ENCODE data around the gene MAEA. TPM values are rescaled to one million over a fixed set of nuclear protein-coding genes. Genes with fewer than 3 reads are reported as not detected.

Gene MAEA
- total RNA-seq, 2 donors from 2014 or later: 38.4 to 48.4 TPM

- no peaks in the 10 kb centered on the region for H3K4me1 Mint-ChIP-seq (ENCODE audit: low read depth)
- no peak for DNase-seq
- ATAC-seq (replicated peaks in 1 of 2): no peak
- H3K9me3 Mint-ChIP-seq: no peaks in the 10 kb centered on the region
- H3K27me3 Mint-ChIP-seq (ENCODE audit: low read depth): no peaks in the 10 kb centered on the region
- peaks cover 0 to 4% of the 10 kb centered on the region in 2 donors for H3K36me3 Mint-ChIP-seq (ENCODE audit: insufficient read depth in 2 of 2)
- no peak overlapping the region for H3K27ac Mint-ChIP-seq
- H3K4me3 Mint-ChIP-seq: no peak overlapping the region
These were observed 85.5 kb downstream of the MAEA start for GRCh38 chr4:1375051-1375721.

GRCh38 chr4:1375761-1376322 lies 86.2 kb downstream of the MAEA start:
- DNase-seq: no peak
- Mint-ChIP-seq H3K4me3 (no peak overlapping the region), H3K27ac (no peak overlapping the region), H3K4me1 (ENCODE audit: low read depth) (no peaks in the 10 kb centered on the region), H3K36me3 (ENCODE audit: insufficient read depth in 2 of 2) (peaks cover 0 to 4% of the 10 kb centered on the region in 2 donors), H3K27me3 (ENCODE audit: low read depth) (no peaks in the 10 kb centered on the region), H3K9me3 (no peaks in the 10 kb centered on the region)
- ATAC-seq (replicated peaks in 1 of 2): no peak

GRCh38 chr4:1376391-1376840 lies 86.7 kb downstream of the MAEA start:
- H3K9me3 Mint-ChIP-seq: no peaks in the 10 kb centered on the region
- peaks cover 0 to 4% of the 10 kb centered on the region in 2 donors for H3K36me3 Mint-ChIP-seq (ENCODE audit: insufficient read depth in 2 of 2)
- no peak for DNase-seq
- no peak for ATAC-seq (replicated peaks in 1 of 2)
- H3K4me1 Mint-ChIP-seq (ENCODE audit: low read depth): no peaks in the 10 kb centered on the region
- no peak overlapping the region for H3K4me3 Mint-ChIP-seq
- H3K27ac Mint-ChIP-seq: no peak overlapping the region
- no peaks in the 10 kb centered on the region for H3K27me3 Mint-ChIP-seq (ENCODE audit: low read depth)

- H3K36me3 Mint-ChIP-seq (ENCODE audit: insufficient read depth in 2 of 2): peaks cover 0 to 4% of the 10 kb centered on the region in 2 donors
- no peak for ATAC-seq (replicated peaks in 1 of 2)
- no peak overlapping the region for H3K27ac Mint-ChIP-seq
- H3K4me3 Mint-ChIP-seq: no peak overlapping the region
- no peaks in the 10 kb centered on the region for H3K27me3 Mint-ChIP-seq (ENCODE audit: low read depth)
- no peak for DNase-seq
- H3K4me1 Mint-ChIP-seq (ENCODE audit: low read depth): no peaks in the 10 kb centered on the region
- no peaks in the 10 kb centered on the region for H3K9me3 Mint-ChIP-seq
These were observed 87.3 kb downstream of the MAEA start for GRCh38 chr4:1376841-1377605.

- DNase-seq (no peak), ATAC-seq (replicated peaks in 1 of 2) (no peak)
- Mint-ChIP-seq H3K4me3 (no peak overlapping the region), H3K27me3 (ENCODE audit: low read depth) (no peaks in the 10 kb centered on the region), H3K4me1 (ENCODE audit: low read depth) (no peaks in the 10 kb centered on the region), H3K9me3 (no peaks in the 10 kb centered on the region), H3K36me3 (ENCODE audit: insufficient read depth in 2 of 2) (no peaks in the 10 kb centered on the region), H3K27ac (no peak overlapping the region)
These were observed 88.0 kb downstream of the MAEA start for GRCh38 chr4:1377606-1378261.

GRCh38 chr4:1378559-1379231 lies 89.0 kb downstream of the MAEA start:
- no peak for ATAC-seq (replicated peaks in 1 of 2)
- no peak overlapping the region for H3K27ac Mint-ChIP-seq
- no peaks in the 10 kb centered on the region for H3K4me1 Mint-ChIP-seq (ENCODE audit: low read depth)
- no peaks in the 10 kb centered on the region for H3K36me3 Mint-ChIP-seq (ENCODE audit: insufficient read depth in 2 of 2)
- H3K9me3 Mint-ChIP-seq: no peaks in the 10 kb centered on the region
- no peak overlapping the region for H3K4me3 Mint-ChIP-seq
- no peak for DNase-seq
- H3K27me3 Mint-ChIP-seq (ENCODE audit: low read depth): no peaks in the 10 kb centered on the region

- no peaks in the 10 kb centered on the region for H3K36me3 Mint-ChIP-seq (ENCODE audit: insufficient read depth in 2 of 2)
- no peak overlapping the region for H3K27ac Mint-ChIP-seq
- DNase-seq: no peak
- no peaks in the 10 kb centered on the region for H3K4me1 Mint-ChIP-seq (ENCODE audit: low read depth)
- no peaks in the 10 kb centered on the region for H3K9me3 Mint-ChIP-seq
- ATAC-seq (replicated peaks in 1 of 2): no peak
- H3K4me3 Mint-ChIP-seq: no peak overlapping the region
- no peaks in the 10 kb centered on the region for H3K27me3 Mint-ChIP-seq (ENCODE audit: low read depth)
These were observed 89.7 kb downstream of the MAEA start for GRCh38 chr4:1379351-1379781.

GRCh38 chr4:1379801-1380331 lies 90.2 kb downstream of the MAEA start:
- DNase-seq: no peak
- H3K27ac Mint-ChIP-seq: no peak overlapping the region

GRCh38 chr4:1380368-1381151 lies 90.9 kb downstream of the MAEA start:
- Mint-ChIP-seq H3K27ac (no peak overlapping the region), H3K9me3 (no peaks in the 10 kb centered on the region)

More at GRCh38 chr4:1379801-1380331, 90.2 kb downstream of the MAEA start:
- Mint-ChIP-seq H3K9me3 (no peaks in the 10 kb centered on the region), H3K27me3 (ENCODE audit: low read depth) (no peaks in the 10 kb centered on the region), H3K4me3 (no peak overlapping the region), H3K4me1 (ENCODE audit: low read depth) (no peaks in the 10 kb centered on the region), H3K36me3 (ENCODE audit: insufficient read depth in 2 of 2) (no peaks in the 10 kb centered on the region)
- no peak for ATAC-seq (replicated peaks in 1 of 2)

GRCh38 chr4:1381181-1381621 lies 91.5 kb downstream of the MAEA start:
- no peaks in the 10 kb centered on the region for H3K36me3 Mint-ChIP-seq (ENCODE audit: insufficient read depth in 2 of 2)
- no peak overlapping the region for H3K27ac Mint-ChIP-seq
- no peaks in the 10 kb centered on the region for H3K27me3 Mint-ChIP-seq (ENCODE audit: low read depth)
- ATAC-seq (replicated peaks in 1 of 2): no peak
- no peak for DNase-seq
- no peaks in the 10 kb centered on the region for H3K9me3 Mint-ChIP-seq
- no peak overlapping the region for H3K4me3 Mint-ChIP-seq
- H3K4me1 Mint-ChIP-seq (ENCODE audit: low read depth): no peaks in the 10 kb centered on the region

More at GRCh38 chr4:1380368-1381151, 90.9 kb downstream of the MAEA start:
- Mint-ChIP-seq H3K4me3 (no peak overlapping the region), H3K4me1 (ENCODE audit: low read depth) (no peaks in the 10 kb centered on the region), H3K27me3 (ENCODE audit: low read depth) (no peaks in the 10 kb centered on the region), H3K36me3 (ENCODE audit: insufficient read depth in 2 of 2) (no peaks in the 10 kb centered on the region)
- ATAC-seq (replicated peaks in 1 of 2) (no peak), DNase-seq (no peak)

GRCh38 chr4:1381944-1382541 lies 92.4 kb downstream of the MAEA start:
- Mint-ChIP-seq H3K27ac (no peak overlapping the region), H3K27me3 (ENCODE audit: low read depth) (no peaks in the 10 kb centered on the region), H3K9me3 (no peaks in the 10 kb centered on the region), H3K4me3 (no peak overlapping the region), H3K4me1 (ENCODE audit: low read depth) (no peaks in the 10 kb centered on the region), H3K36me3 (ENCODE audit: insufficient read depth in 2 of 2) (peaks cover 0 to 3% of the 10 kb centered on the region in 2 donors)
- ATAC-seq (replicated peaks in 1 of 2) (no peak), DNase-seq (no peak)
